CD4-positive, alpha-beta T cell treated with Interleukin-15 for 4 hours (primary cell): ENCODE results near the gene AOPEP.

Source experiments
- DNase-seq: peaks from one replicate; pipeline ENCODE4 v3.0.0-alpha.2; 2020; ENCODE audit warnings: low spot score

Gene AOPEP

DNA sequence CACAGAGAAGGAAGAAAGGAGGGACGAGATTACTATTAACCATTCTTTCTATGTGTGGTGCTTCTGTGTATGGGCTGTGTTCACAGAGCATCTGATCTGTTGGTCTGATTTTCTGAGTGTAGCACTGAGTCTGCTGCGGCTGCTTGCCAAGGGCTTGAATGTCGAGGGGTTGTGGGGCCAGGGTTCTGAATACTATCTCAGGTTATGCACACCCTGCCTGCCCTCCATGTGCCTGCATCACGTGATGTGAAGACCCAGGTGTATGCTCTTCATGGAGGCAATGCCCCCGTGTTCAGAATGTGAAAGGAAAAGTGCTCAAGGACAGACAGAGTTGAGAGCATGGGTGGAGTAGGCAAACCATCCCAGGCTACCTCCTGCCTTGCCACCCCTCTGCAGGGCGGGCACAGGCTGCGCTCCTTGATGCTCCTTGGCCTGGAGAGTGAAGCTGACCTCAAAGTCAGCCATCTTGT is 336.1 kb downstream of the AOPEP start:
- no peak for DNase-seq

GRCh38 chr9:95063300-95063699 is 336.8 kb downstream of the AOPEP start:
- DNase-seq = no peak

DNA sequence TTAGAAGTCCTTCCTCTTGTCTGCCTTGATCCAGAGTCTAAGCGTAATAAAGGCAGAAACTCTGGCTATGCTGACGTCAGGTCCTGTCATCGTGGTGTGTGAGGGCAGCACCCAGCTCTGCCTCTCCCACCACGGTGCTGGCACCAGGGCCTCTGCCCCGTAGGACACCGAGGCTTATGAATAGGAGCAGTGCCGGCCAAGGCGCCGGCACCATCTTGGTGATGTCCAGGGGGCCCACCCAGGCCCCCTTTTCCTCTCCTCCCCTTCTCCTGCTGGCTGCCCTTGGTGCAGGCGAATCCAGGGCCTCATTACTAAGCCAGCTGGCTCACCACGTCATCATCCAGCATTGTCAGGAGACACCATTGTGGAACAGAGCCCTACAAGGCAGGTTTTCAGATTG is 338.7 kb downstream of the AOPEP start:
- no peak for DNase-seq

GRCh38 chr9:95067057-95067456 is 340.6 kb downstream of the AOPEP start:
- DNase-seq = no peak

GRCh38 chr9:95067897-95068296 is 341.4 kb downstream of the AOPEP start:
- no peak for DNase-seq

GRCh38 chr9:95070549-95071021 is 344.1 kb downstream of the AOPEP start:
- no peak for DNase-seq

GRCh38 chr9:95071450-95071849 is 345.0 kb downstream of the AOPEP start:
- no peak for DNase-seq

GRCh38 chr9:95071925-95072324 is 345.4 kb downstream of the AOPEP start:
- no peak for DNase-seq

GRCh38 chr9:95073042-95073607 is 346.6 kb downstream of the AOPEP start:
- no peak for DNase-seq

GRCh38 chr9:95073918-95074317 is 347.4 kb downstream of the AOPEP start:
- no peak for DNase-seq

DNA sequence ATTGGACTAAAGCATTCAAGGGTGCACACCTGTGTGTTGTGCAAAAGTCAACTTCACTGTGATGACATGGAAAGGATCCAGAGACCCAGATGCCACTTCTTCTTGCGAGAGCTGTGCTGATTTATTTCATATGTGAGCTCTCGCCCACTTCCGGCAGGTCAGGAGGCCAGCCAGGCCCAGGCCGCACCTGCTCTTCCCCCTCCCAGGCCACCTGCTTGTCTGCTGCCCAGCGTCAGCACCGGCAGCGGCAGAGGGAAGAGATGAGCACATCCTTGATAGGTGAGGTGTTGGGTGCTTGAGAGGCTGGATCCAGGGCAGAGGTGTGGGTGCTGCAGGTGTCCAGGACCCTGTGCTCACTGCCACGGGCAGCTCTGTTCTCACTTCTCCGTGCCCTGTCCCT is 348.1 kb downstream of the AOPEP start:
- no peak for DNase-seq

- no peak for DNase-seq
These were observed 349.2 kb downstream of the AOPEP start for GRCh38 chr9:95075700-95076099.

GRCh38 chr9:95076696-95077052 is 350.2 kb downstream of the AOPEP start:
- no peak for DNase-seq

- DNase-seq = no peak
These were observed 350.7 kb downstream of the AOPEP start for GRCh38 chr9:95077053-95077765.

DNA sequence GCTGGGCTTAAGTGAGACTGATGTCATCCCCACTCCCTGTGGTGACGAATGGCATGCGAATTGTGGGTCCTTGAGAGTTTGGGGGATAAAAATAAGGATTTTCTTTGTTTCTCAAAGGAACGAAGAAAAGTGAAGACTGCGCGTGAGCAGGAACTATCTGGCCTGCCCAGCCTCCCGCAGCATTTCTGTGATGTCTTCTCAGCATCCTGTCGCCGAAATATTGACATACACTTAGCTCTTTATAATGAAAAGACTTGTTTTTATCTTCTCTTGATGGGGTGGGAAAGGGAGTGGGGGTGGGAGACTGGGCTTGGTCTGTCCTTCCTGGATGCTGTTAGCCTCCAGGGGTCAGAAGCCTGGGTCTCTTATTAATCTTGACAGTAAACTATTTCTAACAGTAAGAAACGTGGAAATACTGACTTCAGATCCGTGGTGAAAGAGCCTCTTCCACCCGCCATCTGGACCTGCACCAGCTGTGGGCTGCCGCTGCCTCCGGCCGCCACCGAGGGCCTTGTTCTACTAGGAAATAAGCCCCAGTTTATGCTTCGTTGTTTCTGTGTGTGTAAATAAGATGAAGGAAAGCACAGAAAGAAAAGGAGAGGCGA is 351.4 kb downstream of the AOPEP start:
- DNase-seq = no peak

- DNase-seq = no peak
These were observed 352.0 kb downstream of the AOPEP start for GRCh38 chr9:95078511-95078910.

- DNase-seq = no peak
These were observed 352.4 kb downstream of the AOPEP start for GRCh38 chr9:95078939-95079338.

DNA sequence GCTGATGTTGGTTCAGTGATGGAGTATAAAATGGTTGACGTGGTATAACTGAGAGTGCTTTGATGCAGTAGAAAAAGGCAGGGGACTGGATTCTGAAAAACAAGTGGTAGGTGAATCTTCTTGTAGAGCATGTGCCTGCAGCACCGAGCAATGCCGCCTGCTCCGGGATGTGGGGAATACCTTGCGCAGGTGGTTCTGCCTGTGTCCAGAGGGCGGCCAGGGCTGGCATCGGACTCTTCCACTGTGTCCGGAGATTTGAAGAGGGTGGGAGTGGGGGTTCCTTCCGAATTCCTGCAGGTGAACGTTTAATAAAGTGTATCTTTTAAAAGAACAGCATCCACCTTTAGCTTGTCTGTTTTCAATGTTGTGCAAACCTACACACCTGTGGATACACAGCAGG is 353.0 kb downstream of the AOPEP start:
- no peak for DNase-seq

- no peak for DNase-seq
These were observed 354.6 kb downstream of the AOPEP start for GRCh38 chr9:95080961-95081647.

DNA sequence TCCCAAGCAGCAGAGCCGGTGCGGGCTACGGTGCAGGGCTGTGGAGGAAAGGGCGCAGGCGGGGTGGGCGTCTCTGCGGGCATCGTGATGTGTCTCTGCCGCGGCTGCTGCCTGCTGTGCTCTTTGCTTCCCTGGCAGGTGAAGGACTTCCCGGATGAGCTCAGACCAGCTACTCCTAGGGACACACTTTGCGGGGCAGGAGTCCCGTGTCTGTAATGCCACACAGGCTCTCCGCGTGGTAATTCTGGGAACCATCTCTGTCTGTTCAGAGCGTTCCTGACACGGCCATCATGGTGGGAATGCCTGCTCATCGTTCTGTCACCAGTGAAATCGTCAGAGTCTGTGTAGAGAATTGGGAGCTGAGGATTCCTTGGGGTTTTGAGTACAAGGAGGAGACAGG is 355.5 kb downstream of the AOPEP start:
- DNase-seq = no peak

DNA sequence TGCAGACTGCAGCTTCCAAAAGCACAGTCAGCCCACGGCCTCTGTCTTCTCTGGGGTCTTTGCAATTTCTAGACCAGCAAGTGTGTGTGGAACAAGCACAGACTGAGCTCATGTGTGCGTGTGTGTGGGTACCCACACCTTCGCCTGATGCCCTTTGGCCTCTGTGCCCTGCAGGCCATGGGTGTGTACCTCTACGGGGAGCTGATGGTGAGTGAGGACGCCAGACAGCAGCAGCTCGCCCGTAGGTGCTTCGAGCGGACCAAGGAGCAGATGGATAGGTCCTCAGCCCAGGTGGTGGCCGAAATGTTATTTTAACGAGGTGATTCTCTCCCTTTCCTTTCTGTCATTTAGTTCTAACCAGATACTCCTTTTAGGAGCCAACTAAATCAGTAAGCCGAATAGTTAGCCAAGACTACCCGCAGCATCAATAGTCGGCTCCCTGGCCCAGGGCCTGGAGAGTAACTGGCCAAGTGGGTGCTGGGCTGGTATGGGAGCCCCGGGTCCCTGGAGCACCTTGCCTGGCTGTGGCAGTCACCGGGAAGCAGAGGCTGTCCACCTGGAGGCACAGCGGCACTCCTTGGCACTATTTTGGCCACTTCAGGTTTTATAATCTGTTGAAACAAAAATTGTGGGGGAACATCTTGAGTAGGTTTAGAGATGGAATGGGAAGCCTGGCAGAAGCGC is 356.0 kb downstream of the AOPEP start:
- DNase-seq = no peak

DNA sequence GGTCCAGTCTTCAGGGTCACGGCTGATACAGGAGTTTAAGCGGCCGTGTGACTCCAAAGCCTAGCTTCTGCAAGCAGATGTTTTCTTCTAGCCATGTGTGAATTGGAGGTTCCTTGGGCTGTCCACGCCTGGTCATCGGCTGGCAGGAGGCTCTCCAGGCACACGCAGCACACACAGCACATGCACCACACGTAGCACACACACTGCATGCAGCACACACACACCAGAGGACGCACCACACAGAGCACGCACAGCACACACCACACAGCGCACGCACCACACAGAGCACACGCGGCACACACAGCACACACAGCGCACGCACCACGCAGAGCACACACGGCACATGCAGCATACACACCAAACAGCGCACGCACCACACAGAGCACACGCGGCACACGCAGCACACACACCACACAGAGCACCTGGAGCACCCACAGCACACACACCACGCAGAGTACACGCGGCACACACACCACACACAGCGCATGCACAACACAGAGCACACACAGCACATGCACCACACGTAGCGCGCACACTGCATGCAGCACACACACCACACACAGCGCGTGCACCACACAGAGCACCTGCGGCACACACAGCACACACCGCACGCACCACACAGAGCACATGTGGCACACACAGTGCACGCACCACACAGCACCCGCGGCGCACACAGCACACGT is 356.7 kb downstream of the AOPEP start:
- DNase-seq = no peak
